ENCODE results near the gene DUOXA1.

The DUOXA1 gene

GRCh38 chr15:45112591-45113379 is 16.9 kb downstream of the DUOXA1 start:
- Histone ChIP-seq H3K27ac (ENCODE audit: low read length) (no peak overlapping the region), H2AFZ (ENCODE audit: low read depth, low read length) (no peak overlapping the region), H3K36me3 (ENCODE audit: insufficient read depth, low read length) (no peaks in the 10 kb centered on the region), H3K4me1 (ENCODE audit: insufficient read depth, low read length) (peaks cover 1% of the 10 kb centered on the region; the same call in 1 of the 2 replicates), H3K27me3 (ENCODE audit: insufficient read depth, low read length, poor library complexity) (no peaks in the 10 kb centered on the region), H3K9me3 (ENCODE audit: insufficient read depth, low read length, severe bottlenecking) (no peaks in the 10 kb centered on the region), H3K4me3 (ENCODE audit: low read depth in 1 of 2, low read length in 2 of 2) (no peak overlapping the region), H3K79me2 (ENCODE audit: insufficient read depth, low read length) (no peaks in the 10 kb centered on the region), H3K4me2 (ENCODE audit: insufficient read depth, low read length) (no peak overlapping the region), H3K9ac (ENCODE audit: low read depth, low read length) (no peak overlapping the region), H4K20me1 (ENCODE audit: insufficient read depth, low read length) (no peaks in the 10 kb centered on the region)
- ATAC-seq (ENCODE audit: insufficient read depth, low read depth) = no peak
- no peak for DNase-seq
- TF ChIP-seq EZH2 (IDR thresholded peaks at IDR 0.05; ENCODE audit: borderline replicate concordance, low read depth, low read length, severe bottlenecking) (no peak), CTCF (IDR thresholded peaks at IDR 0.05; ENCODE audit: borderline replicate concordance, extremely low read depth, low read length, poor library complexity, severe bottlenecking) (no peak)

- Histone ChIP-seq H2AFZ (ENCODE audit: low read depth, low read length) (no peak overlapping the region), H3K27me3 (ENCODE audit: insufficient read depth, low read length, poor library complexity) (no peaks in the 10 kb centered on the region), H3K4me3 (ENCODE audit: low read depth in 1 of 2, low read length in 2 of 2) (no peak overlapping the region), H3K9ac (ENCODE audit: low read depth, low read length) (no peak overlapping the region), H3K4me2 (ENCODE audit: insufficient read depth, low read length) (no peak overlapping the region), H3K4me1 (ENCODE audit: insufficient read depth, low read length) (no peaks in the 10 kb centered on the region), H3K27ac (ENCODE audit: low read length) (no peak overlapping the region), H3K36me3 (ENCODE audit: insufficient read depth, low read length) (no peaks in the 10 kb centered on the region), H3K9me3 (ENCODE audit: insufficient read depth, low read length, severe bottlenecking) (no peaks in the 10 kb centered on the region), H3K79me2 (ENCODE audit: insufficient read depth, low read length) (no peaks in the 10 kb centered on the region), H4K20me1 (ENCODE audit: insufficient read depth, low read length) (no peaks in the 10 kb centered on the region)
- DNase-seq (no peak), ATAC-seq (ENCODE audit: insufficient read depth, low read depth) (no peak)
- TF ChIP-seq CTCF (IDR thresholded peaks at IDR 0.05; ENCODE audit: borderline replicate concordance, extremely low read depth, low read length, poor library complexity, severe bottlenecking) (no peak), EZH2 (IDR thresholded peaks at IDR 0.05; ENCODE audit: borderline replicate concordance, low read depth, low read length, severe bottlenecking) (no peak)
These were observed 17.5 kb downstream of the DUOXA1 start for GRCh38 chr15:45112143-45112590.

- Histone ChIP-seq H3K27me3 (ENCODE audit: insufficient read depth, low read length, poor library complexity) (no peaks in the 10 kb centered on the region), H3K9me3 (ENCODE audit: insufficient read depth, low read length, severe bottlenecking) (no peaks in the 10 kb centered on the region), H3K4me2 (ENCODE audit: insufficient read depth, low read length) (no peak overlapping the region), H3K9ac (ENCODE audit: low read depth, low read length) (no peak overlapping the region), H3K27ac (ENCODE audit: low read length) (no peak overlapping the region), H2AFZ (ENCODE audit: low read depth, low read length) (no peak overlapping the region), H4K20me1 (ENCODE audit: insufficient read depth, low read length) (no peaks in the 10 kb centered on the region), H3K79me2 (ENCODE audit: insufficient read depth, low read length) (no peaks in the 10 kb centered on the region), H3K36me3 (ENCODE audit: insufficient read depth, low read length) (no peaks in the 10 kb centered on the region), H3K4me3 (ENCODE audit: low read depth in 1 of 2, low read length in 2 of 2) (no peak overlapping the region), H3K4me1 (ENCODE audit: insufficient read depth, low read length) (no peaks in the 10 kb centered on the region)
- ATAC-seq (ENCODE audit: insufficient read depth, low read depth) (no peak), DNase-seq (no peak)
- TF ChIP-seq CTCF (IDR thresholded peaks at IDR 0.05; ENCODE audit: borderline replicate concordance, extremely low read depth, low read length, poor library complexity, severe bottlenecking) (no peak), EZH2 (IDR thresholded peaks at IDR 0.05; ENCODE audit: borderline replicate concordance, low read depth, low read length, severe bottlenecking) (no peak)
These were observed 18.1 kb downstream of the DUOXA1 start for GRCh38 chr15:45111390-45112142.

All from DND-41 (cell line).